Activated CD4-positive, alpha-beta T cell treated with anti-CD3 and anti-CD28 coated beads for 48 hours (primary cell): Measurements from ENCODE around the gene RAD51B.
"Not testable (repeated sequence)": the region's sequence is repeated elsewhere in the genome, so short reads cannot be mapped to it uniquely, and the experiment has no call there.

Experiments
- DNase-seq: peaks from one replicate; pipeline ENCODE4 v3.0.0-alpha.2; 2020

RAD51B gene

DNA sequence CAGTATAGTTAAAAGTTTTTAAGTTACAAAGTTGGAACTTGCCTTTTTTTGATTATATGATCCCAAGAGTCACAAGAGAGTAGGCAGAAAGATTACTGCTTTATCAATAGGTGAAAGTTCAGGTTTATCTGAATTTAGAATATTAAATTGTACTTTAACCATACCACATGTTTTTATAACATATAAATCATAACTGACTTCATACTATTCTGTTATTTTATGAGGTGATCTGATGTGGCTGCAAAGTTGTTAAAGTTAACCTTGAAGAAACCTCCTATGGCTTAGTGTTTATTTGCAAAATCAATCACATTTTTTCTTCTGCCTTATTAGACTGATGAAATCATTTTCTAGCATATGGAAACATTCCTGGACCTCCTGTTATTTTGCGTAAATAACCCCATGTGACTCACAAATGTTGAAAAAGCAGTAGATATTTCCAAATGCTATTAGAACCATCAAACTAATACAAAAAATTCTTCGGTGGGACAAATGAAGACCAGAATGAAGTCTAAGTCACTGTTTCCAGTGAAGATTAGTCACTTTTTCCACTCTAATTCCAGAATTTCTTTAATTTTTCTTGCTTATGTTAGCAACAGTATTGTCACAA lies 132.1 kb downstream of the RAD51B start:
- no peak for DNase-seq

DNA sequence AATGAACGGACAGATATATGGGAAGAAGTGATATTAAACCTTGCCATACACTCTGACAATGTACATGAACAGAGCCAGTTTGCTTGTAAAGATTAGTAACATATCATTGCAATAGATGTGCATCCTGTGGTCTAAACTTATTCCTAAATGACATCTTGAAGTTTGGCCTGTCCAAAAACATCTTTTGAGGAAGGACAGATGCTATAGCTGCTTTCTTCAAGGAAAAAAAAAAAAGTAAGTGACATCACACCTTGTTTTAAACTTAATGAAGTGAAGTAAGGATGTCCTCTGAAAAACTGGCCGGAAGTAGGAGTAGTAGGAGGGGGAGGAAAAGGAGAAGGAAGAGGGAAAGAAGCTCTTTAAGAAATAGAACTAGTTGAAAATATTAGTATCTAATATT lies 132.8 kb downstream of the RAD51B start:
- no peak for DNase-seq

DNA sequence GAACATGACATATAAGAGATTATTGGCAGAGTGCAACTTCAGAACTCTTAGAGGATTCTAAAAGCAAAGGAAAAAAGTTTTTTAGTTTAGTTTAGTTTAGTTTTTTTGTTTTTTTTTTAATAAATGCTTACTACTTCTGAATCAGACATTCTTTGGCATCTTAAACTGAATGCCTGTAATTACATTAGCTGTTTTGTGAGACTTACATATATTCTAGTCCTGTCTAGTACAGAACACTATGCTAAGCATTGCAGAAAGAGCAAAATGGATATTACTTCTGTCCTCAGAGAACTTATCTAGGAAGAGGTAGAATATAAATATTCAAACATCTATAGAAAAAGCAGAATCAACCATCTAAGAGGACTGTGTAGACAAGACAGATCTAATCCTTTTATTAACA lies 133.2 kb downstream of the RAD51B start:
- no peak for DNase-seq

- DNase-seq, result no peak
Measured at GRCh38 chr14:67955261-67955660, 135.7 kb downstream of the RAD51B start.

DNA sequence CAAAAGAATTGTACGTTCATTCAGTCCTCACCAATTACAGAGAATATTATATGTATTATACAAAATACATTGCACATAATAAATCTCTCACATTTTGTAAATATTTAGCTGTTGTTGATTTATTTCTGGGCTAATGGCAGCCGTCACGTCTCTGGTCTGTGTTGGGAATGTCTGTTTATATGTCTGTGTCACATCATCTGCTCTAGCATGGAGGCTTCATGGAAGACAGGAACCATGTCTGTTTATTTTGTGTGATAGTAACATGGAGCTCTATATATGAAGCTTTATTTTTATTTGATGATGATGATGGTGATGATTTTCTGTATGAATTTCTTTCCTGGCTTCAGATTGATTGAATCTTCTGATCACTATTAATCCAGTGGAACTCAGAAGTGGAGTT lies 138.4 kb downstream of the RAD51B start:
- no peak for DNase-seq

DNA sequence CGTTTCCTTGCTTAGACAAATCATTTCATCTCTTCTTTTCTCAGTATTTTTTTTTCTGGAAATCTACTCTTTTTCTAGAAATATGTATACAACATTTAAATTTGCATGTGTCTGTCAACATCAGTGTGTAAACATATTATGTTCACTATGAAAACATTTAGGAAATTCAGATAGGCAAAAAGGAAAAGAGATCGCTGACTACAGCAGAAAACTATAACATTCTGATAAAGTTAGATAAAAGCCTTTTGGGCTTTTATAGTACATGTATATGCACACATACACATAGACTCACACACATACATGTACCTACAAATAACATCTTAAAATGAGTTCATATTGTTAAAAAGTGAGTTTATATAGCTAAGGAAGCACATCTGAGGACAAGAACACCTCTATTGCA lies 142.1 kb downstream of the RAD51B start:
- DNase-seq, result no peak

GRCh38 chr14:67962215-67962644 lies 142.7 kb downstream of the RAD51B start:
- DNase-seq, result no peak

DNA sequence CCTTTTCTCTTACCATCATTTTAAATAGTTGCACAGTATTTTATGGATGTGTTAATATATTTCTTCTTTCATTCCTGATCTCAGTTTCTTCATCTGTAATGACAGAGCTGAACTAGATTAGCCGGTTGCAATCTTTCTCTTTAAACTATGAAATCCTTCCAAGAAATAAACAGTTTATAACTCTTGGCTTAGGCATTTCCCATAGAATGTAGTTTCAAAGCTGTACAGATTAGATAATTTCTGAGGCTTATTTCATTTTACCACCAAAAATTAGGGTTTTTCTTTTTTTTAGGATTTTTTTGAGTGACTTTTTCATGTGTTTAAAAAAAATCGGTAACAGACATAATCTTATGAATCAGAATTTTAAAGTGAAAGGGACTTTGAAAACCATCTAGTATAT lies 144.0 kb downstream of the RAD51B start:
- no peak for DNase-seq

DNA sequence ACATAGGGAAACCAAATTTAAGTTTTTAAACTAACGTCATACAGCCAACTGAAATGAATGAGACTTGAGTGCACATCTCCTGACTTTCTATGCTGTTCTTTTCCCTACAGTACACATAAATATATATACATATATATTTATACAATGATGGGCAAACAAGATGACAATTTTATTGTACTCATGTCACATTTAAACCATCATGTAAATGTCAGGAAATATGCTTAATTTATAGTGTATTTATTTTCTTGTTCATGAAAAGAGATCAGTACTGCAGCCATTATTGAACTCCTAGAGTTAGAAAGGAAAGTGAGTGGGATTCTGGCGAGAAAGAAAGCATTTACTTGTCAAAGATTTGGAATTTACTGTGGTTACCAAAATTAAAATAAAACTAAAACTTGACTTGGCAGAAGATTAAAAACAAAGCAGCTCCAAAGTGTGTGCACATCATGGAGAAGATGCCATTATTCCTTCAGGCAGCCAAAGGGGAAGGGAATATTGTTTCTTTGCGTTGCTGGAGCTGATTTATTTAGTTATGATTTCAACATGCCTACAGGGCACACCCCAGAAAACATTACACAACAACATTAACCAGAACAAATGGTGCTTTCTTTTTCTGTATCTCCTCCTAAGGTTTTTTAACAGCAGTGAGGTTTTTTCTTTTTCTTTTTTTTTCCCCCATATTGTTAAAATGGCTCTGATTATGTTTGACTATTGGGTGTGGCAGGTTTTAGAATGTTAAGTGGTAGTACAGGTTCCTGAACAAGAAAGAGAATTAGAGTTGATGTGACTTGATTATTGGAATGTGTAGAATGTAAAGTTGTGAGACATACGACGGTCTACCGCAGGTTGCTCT lies 144.6 kb downstream of the RAD51B start:
- no peak for DNase-seq

DNA sequence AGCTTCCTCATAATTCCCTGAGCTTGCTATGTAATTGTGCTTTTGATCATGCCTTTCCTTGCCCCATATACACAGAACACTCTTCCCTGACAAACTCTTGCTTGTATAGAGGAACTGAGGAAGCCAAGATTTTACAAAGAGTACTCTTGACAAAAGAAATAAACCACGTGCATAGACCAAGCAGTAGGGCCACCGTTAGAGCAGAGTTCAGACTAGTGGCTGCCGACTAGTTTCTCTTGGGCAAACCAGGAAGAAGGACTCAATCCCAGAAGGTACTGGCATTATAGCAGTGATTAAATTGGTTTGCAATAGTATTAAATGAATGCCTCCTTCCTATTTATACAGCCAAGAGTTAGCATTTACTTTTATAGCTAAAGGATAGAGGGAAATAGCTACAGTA lies 146.1 kb downstream of the RAD51B start:
- DNase-seq, result no peak

GRCh38 chr14:67967206-67967605 lies 147.6 kb downstream of the RAD51B start:
- DNase-seq, result no peak

- not testable (repeated sequence) for DNase-seq
Measured at GRCh38 chr14:67967970-67968369, 148.4 kb downstream of the RAD51B start.

DNA sequence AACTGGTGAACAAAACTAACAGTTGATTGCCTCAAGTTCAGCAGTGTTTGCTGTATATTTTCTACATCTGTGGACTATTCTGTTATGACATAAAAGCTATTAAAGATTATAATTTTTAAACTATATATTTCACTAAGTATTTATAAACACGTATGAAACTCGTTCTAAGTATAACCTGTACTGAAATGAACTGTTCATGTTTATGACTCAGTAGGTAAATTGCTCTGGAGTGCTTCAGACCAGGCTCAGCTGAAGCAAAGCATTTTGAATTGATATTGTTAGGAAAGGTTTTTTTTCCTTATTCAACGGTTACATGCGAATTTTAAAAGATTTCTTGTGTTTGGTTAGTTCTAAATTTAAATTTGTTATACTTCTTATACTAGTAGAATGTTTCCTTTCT lies 151.3 kb downstream of the RAD51B start:
- no peak for DNase-seq

GRCh38 chr14:67971627-67972625 lies 152.3 kb downstream of the RAD51B start:
- no peak for DNase-seq

DNA sequence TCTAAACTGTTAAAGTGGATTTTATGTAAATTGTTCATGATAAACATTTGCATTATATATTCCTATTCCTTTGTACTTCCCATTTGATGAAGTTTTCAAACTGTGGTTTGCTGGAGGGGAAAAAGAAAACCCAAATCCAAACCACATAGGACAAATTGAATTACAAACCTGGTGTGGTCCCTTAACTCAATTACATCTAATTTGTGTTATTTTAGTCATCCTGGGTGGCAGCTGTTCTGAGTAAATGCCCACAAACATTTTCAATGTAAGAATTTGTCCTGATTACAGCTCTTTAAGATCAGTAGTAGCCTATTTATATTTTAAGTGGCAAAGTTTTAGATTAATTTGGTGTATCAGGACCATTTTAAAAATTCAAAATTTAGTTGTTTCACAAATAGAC lies 153.9 kb downstream of the RAD51B start:
- no peak for DNase-seq

DNA sequence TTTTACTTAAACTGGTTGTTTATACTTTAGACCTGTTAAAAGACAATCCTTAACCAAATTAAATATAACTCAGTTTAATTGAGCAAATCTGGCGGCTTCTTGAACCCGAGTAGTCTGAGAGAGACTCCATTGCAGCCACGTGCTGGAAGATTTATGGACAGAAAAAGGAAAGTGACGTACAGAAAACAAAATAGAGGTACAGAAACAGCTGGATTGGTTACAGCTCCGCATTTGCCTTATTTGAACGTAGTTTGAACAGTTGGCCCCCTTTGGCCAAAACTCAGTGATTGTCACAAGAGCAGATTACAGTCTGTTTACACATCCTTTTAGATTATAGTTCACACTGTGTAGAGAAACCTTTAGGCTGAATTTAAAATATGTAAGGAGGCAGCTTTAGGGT lies 155.9 kb downstream of the RAD51B start:
- no peak for DNase-seq

DNA sequence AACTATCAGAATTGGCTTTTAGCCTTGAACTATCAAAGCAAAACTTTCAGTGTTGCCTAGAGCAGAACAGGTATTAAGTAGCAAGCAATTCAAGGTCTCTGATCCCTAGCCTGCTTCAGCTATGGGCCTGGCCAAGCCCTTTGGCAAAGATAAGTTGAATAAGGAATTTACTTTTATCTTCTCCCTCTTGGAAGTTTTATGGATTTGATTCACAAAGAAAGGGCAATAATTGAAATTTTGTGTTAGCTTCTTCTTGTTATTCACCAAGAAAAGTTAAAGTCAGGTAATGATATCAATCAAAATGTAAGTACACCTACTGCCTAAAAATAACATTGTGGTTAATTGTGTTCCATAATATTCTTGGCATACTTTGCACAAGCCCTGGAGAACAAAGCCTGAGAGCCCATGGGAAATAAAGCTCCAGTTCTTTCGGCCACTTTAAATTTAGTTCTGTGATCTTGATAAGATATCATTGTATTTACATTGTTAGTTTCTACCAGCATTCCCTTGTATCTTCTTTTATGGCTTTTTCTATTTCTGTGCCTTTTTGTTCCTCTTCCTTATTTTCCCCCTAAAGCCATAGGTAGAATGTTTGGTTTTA lies 158.0 kb downstream of the RAD51B start:
- DNase-seq, result no peak

DNA sequence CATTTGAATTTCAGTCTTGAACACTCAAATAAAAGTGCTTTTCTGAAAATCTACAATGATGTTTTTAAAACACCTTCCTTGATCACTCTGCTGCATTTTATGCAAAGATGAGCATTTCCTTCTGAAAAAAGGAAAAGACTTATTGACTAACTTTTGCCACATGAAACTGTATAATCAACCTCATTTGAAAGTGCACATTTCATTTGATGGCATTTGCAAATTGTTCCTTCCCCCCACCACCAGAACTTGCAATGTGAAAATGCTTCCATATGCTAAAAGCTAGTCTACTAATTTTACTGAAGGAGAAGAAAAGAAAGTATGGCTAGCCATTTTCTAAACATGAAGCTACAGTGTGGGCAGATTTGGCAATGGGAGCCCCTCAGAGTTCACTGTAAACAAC lies 159.2 kb downstream of the RAD51B start:
- DNase-seq, result no peak

GRCh38 chr14:67982711-67983608 lies 163.4 kb downstream of the RAD51B start:
- no peak for DNase-seq

DNA sequence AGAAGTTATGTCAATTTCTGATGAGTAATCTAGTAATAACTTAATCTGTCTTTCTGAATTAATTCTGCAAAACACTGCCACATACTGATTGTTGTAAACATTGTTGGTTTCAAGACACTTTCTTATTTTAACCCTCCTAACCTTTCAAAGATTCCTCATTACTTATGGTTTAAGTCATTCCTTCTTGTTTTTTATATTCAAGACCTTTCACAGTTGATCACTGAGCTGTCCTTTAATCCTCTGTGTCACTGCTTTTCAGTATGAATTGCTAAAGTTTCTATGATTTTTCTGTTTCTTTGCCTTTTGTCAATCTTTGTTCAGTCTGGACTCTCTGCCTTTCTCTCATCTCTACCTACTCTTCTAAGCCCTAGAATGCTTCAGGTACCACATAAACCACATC lies 164.7 kb downstream of the RAD51B start:
- no peak for DNase-seq

GRCh38 chr14:67986131-67986841 lies 166.7 kb downstream of the RAD51B start:
- DNase-seq, result peak; percentile 5
